HG03521 (cell line): Measurements from ENCODE around the gene SMIM29.
A peak's percentile ranks its signal among the peaks of the same experiment; 100 is the strongest.
"Not testable (repeated sequence)": the region's sequence is repeated elsewhere in the genome, so short reads cannot be mapped to it uniquely, and the experiment has no call there.

Experiments
- ATAC-seq: cut with Tn5 transposase; IDR thresholded peaks from one replicate; pipeline ENCODE4 v1.9.1; 2021; ENCODE audit warnings: mild to moderate bottlenecking, moderate library complexity; ENCODE audit not compliant: unreplicated experiment

The SMIM29 gene

DNA sequence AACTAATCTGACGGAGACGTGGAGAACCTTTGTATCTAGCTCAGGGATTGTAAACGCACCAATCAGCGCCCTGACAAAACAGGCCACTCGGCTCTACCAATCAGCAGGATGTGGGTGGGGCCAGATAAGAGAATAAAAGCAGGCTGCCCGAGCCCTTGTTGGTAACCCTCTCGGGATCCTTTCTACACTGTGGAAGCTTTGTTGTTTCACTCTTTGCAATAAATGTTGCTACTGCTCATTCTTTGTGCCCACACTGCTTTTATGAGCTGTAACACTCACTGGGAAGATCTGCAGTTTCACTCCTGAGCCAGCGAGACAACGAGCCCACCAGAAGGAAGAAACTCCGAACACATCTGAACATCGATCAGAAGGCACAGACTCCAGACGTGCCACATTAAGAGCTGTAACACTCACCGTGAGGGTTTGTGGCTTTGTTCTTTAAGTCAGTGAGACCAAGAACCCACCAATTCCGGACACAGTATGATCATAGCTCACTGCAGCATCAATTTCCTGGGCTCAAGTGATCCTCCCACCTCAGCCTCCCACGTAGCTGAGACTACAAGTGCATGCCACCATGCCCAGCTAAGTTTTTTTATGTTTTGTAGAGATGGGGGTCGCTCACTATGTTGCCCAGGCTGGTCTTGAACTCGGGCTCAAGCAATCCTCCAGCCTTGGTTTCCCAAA is 21.0 kb upstream of the SMIM29 start:
- not testable (repeated sequence) for ATAC-seq

DNA sequence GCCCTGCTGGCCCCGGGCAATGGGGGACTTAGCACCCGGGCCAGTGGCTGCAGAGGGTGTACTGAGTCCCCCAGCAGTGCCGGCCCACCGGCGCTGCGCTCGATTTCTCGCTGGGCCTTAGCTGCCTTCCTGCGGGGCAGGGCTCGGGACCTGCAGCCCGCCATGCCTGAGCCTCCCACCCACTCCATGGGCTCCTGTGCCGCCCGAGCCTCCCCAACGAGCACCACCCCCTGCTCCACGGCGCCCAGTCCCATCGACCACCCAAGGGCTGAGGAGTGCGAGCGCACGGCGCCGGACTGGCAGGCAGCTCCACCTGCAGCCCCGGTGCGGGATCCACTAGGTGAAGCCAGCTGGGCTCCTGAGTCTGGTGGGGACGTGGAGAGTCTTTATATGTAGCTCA is 20.3 kb upstream of the SMIM29 start:
- ATAC-seq: not testable (repeated sequence)

DNA sequence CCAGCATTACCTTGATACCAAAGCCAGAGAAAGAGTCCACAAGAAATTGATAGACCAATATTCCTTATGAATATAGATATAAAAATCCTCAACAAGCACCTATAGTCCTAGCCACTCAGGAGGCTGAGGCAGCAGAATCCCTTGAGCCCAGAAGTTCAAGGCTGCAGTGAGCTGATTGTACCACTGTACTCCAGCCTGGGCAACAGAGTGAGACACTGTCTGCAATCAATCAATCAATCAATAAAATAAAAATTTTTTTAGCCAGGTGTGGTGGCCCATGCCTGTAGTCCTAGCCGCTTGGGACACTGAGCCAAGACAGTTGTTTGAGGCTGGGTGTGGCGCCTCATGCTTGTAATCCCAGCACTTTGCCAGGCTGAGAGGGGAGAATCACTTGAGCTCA is 18.9 kb upstream of the SMIM29 start:
- ATAC-seq: no peak

DNA sequence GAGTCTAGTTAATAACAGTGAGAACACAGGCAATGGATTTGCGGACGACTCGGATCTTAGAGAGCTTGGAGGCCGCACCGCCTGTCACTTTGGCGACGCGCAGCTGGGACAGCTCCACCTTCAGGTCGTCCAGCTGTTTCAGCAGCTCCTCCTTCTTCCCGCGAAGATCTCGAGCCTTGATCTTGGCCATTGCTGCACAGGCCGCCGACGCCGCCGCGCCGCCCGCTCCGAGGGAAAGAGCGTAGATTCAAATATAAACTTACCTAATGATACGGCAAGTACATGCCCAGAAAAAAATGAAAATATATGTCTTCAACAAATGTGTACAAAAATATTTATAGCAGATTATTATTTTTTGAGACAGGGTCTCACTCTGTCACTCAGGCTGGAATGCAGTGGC is 14.7 kb upstream of the SMIM29 start:
- not testable (repeated sequence) for ATAC-seq

DNA sequence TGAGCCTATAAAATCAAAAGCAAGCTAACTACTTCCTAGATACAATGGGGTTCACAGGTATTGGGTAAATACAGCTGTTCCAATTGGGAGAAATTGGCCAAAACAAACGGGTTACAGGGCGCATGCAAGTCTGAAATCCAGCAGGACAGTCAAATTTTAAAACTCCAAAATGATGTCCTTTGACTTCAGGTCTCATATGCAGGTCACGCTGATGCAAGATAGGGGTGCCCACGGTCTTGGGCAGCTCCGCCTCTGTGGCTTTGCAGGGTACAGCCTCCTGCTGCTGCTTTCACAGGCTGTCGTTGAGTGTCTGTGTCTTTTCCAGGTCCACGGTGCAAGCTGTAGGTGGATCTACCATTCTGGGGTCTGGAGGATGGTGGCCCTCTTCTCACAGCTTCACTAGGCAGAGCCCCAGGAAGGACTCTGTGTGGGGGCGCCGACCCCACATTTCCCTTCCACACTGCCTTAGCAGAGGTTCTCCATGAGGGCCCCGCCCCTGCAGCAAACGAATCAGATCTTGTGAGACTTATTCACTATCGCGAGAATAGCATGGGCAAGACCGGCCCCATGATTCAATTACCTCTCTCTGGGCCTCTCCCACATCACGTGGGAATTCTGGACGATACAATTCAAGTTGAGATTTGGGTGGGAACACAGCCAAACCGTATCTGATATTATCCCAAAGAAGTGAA is 11.9 kb upstream of the SMIM29 start:
- no peak for ATAC-seq

DNA sequence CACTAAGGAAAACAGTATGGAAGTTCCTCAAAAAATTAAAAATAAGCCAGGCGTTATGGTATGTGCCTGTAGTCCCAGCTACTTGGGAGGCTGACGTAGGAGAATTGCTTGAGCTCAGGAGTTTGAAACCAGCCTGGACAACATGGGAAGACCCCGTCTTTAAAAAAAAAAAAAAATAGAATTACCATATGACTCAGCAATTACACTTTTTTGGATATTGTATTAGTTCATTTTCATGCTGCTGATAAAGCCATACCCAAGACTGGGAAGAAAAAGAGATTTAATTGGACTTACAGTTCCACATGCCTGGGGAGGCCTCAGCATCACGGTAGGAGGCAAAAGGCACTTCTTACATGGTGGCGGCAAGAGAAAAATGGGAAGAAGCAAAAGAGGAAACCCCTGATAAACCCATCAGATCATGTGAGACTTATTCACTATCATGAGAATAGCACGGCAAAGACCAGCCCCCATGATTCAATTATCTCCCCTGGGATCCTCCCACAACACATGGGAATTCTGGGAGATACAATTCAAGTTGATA is 10.8 kb upstream of the SMIM29 start:
- ATAC-seq: no peak

DNA sequence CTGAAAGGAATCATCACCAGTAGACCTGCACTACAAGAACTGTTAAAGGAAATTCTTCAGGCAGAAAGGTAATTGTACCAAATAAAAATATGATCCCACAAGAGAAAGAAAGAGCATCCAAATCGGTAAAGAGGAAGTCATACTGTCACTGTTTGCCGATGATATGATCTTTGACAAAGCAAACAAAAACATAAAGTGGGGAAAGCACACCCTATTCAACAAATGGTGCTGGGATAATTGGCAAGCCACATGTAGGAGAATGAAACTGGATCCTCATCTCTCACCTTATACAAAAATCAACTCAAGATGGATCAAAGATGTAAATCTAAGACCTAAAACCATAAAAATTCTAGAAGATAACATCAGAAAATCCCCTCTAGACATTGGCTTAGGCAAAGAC is 3.6 kb upstream of the SMIM29 start:
- not testable (repeated sequence) for ATAC-seq

DNA sequence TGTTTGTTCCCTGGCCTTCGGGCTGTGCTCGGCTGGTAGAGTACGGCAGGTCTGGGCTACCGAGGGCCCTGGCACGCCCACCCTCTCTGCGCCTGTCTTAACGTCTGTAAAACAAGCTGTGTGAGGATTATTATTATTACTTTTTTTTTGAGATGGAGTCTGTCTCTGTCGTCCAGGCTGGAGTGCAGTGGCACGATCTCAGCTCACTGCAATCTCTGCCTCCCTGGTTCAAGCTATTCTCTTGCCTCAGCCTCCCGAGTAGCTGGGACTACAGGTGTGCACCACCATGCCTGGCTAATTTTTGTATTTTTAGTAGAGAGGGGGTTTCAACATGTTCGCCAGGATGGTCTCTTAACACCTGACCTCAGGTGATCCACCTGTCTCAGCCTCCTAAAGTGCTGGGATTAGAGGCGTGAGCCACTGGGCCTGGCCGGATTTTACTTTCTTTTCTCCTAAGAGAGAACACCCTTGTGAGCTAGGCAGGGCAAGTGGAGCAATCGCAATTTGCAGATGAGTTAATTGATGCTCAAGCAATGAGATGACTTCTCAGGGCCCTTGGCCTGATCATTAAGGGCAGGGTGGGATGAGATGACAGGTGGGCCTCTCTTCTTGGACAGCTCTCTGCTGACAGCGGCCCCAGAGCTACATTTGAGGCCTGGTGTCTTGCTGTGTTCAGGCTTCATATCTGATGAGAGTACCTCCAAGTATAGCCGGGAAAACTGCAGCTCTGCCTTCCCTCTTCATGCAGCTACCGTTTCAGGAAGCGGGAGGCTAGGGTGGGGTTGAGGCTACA is 859 bp upstream of the SMIM29 start:
- no peak for ATAC-seq

DNA sequence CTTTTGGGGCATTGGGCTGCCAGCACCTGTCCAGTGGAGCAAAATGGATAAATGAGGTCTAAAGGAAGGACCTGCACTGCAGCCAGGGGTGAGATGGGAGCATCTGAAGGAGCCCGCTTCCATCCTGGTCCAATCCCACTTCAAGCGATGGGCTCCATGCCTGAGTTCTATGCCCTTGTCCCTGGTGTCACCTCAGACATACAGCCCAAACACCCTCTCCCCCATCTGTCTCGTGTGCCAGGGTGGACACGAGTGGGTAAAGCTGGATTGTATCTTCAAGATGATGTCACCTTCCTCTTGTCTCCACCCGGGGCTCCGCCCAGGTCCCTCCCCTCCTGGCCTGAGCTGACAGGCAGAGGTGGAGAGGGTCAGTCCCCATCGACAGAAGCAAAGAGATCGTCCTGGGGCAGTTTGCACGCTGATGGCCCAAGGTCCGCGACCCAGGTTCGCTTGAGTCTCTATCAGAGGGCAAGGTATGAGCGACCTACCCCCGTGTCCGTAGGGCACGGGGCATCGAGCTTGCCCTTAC is 544 bp downstream of the SMIM29 start:
- peak; percentile 12 for ATAC-seq

DNA sequence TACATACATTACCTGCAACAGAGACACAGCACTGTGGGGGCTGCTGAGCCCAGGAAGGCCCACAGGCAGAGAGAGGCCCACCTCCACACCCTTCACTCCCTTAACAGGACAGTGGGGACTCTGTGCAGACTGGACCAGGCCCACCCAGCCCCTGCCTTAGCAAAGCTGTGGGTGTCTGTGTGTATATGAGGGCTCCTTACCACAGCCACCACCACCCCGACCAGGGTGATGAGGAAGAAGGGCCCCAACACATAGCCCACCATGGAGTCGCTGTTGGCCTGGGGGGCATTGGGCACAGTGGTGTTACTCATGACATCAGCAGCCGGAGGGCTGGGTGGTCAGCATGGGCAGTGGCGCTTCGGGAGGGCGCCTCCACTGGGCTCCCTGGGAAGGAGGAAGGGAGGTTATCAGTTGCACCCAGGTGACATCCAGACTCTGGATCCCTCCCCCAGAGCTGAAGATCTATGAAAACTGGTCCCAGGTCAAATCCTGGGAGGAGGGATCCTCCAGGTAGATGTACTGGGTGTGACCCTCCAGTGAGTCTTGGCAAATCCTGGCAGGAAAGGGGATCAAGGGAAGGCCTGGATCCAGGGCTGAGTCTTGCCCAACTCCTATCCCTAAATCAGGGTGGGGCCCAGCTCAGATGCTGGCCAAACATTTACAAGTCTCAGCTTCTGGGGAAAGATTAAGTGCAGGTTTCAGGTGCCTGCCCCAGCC is 1.2 kb downstream of the SMIM29 start:
- no peak for ATAC-seq

DNA sequence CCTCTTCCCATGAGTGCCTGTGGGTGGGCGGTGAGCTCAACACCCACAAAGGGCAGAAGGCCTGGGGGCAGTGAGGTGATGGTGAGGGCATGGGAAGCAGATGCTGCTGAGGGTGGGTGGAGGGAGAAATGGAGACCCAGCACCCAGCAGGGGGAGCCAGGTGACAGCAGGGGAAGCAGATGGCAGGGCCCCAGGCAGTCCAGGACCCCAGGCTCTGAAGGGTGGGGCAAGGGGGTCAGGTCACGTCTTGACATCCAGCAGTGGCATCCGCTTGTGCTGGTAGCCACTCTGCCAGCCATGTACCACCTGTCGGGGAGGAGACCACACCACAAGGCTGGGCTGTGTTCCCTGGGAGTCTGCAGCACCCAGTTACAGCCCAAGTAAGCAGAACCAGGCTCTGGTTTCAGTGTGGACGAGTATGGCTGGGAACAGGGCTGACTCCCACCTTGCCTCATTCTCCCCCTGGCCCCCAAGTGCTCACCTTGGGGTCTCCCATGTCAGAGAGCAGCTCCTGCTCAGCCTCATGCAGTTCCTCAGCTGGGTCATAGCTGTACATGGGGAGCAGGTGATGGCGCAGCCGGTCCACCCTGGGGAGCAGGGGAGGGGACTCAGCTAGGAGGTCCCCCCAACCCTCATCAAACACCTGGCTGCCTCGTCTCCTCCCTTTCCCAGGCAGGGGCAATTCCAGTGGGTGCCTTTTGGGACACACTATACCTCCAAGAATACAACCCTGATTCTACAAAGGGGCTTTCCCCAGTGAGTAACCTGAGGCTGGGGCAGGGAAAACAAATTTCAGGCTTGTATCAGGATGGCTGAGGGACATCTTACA is 2.0 kb downstream of the SMIM29 start:
- no peak for ATAC-seq

DNA sequence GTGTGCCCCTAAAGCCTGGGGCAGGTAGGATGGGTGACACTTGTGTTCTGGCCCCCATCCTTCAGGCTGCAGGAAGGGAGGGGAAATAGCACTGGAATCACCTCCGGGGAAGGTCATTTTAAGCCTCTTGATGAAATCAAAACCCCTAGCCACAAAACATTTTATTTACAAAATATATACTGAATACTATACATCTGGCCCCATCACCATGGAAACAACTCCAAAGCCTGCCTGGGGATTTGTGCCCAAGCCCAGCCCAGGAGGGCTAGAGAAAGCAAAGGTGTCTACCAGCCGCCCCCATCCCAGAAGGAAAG is 2.6 kb downstream of the SMIM29 start:
- ATAC-seq: no peak

DNA sequence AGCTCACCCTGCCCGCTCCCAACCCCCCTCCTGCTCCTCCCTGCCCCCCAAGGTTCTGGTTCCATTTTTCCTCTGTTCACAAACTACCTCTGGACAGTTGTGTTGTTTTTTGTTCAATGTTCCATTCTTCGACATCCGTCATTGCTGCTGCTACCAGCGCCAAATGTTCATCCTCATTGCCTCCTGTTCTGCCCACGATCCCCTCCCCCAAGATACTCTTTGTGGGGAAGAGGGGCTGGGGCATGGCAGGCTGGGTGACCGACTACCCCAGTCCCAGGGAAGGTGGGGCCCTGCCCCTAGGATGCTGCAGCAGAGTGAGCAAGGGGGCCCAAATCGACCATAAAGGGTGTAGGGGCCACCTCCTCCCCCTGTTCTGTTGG is 3.1 kb downstream of the SMIM29 start:
- not testable (repeated sequence) for ATAC-seq

DNA sequence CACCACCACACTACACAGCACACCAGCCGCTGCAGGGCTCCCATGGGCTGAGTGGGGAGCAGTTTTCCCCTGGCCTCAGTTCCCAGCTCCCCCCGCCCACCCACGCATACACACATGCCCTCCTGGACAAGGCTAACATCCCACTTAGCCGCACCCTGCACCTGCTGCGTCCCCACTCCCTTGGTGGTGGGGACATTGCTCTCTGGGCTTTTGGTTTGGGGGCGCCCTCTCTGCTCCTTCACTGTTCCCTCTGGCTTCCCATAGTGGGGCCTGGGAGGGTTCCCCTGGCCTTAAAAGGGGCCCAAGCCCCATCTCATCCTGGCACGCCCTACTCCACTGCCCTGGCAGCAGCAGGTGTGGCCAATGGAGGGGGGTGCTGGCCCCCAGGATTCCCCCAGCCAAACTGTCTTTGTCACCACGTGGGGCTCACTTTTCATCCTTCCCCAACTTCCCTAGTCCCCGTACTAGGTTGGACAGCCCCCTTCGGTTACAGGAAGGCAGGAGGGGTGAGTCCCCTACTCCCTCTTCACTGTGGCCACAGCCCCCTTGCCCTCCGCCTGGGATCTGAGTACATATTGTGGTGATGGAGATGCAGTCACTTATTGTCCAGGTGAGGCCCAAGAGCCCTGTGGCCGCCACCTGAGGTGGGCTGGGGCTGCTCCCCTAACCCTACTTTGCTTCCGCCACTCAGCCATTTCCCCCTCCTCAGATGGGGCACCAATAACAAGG is 3.6 kb downstream of the SMIM29 start:
- not testable (repeated sequence) for ATAC-seq

DNA sequence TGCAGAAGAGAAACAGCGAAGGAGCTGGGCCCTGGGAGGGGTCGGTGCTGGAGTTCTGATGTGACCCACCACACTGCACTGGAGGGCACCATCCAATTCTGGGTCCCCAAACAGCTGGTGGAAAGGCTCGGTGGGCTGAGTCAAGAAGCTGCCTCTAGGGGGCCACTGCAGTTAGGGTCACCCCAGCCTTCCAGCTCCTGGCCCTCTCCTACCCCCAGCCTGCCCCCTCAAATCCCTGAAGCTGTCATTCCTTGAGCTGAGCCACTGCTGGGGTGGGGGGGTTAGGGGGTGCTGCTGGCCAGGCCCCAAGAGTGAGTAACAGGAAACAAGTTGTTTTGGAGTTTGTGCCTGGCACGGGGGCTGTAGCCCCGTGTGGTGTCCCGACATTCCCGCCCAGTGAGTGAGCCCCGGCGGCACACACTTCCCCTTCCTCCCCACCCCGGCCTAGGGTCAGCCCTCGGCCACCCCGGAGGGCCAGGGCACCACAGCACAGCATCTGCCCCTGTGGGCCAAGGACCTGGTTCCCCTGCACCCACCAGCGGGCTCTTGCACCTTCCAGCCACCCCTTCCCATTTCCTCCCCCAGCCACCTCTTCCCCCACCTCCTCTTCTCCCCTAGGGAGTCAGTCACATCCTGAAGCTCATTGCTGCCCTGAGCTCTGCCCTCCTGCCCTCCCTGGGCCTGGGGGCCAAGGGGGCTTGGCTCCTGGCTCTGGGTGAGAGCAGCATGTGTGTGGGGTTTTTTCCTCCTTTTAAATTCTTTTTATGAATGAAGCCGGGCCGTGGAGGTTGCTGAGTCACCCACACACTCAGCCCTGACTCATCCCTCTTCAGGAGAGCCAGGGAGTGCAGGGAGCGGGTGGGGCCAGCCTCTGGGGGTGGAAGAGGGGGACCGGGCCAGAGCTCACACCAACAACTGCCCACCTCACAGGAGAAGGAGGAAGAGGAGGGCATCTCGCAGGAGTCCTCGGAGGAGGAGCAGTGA is 4.6 kb downstream of the SMIM29 start:
- ATAC-seq: no peak

DNA sequence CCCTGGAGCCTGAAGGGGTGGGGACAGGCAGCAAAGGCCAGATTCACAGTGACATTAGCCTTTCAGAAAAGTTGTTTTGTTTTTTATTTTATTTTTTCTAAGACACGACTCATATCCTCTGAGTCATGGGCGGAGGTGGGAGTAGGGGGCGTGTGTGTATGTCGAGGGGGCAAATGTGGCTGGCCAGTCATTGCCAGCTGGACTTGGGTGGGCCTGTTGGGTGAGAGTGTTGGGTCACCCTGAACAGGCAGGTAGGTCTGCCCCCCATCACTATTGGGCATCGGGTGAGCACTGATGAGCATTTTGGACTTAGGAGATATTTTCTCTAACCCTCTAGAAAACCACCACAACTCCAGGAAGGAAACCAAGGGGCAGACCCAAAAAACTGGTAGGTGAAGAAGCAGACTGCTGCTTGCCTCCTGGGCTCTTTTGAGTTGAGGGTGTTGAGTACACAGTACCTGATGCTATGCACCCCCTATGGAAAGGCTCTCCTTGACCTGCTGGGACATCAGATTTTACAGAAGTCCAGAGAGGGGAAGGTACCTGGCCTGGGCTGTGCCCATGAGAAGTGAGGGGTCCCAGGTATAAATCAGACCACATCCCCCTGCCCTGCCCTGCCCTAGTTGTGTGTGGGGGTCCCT is 5.6 kb downstream of the SMIM29 start:
- ATAC-seq: no peak

DNA sequence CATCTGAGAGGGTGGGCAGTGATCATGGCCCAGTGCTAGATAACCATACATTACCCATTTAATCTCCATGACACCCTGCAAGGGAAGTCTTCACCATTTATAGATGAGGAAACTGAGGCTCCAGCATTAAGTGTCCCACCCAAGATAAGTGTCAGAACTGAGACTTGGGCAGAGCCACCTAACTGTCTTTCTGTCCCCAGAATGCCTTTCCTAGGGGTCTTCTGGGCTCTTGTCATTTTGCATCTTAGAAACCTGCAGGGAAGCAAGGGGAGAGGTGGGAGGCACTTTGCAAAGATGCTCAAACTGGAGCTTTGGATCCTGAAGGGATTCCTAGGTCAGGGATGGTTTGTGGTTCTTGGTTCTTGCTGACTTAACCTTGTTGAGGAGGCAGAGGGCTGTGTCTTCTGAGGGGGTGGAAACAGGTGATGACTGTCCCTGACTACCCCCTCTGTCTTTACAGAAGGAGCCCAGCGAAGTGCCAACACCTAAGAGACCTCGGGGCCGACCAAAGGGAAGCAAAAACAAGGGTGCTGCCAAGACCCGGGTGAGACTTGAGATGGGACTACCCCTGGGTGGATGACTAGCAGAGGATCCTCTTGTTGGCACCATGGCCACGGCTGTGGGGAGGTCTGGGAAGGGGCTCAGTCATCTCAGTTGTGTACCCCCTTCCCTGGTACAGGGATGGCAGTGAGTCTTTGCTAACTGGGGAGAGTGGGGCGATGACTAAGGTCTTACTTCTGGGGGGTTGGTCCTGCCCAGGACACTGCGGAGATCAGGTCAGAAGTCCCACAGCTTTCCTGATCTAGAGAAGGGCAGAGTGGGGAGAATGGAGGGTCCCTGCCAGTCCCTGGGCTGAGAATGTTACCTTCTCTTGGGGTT is 6.3 kb downstream of the SMIM29 start:
- no peak for ATAC-seq
